Keratinocyte (primary cell): Measurements from ENCODE around the gene DYNLRB1. TPM values are rescaled to one million over a fixed set of nuclear protein-coding genes. Genes with fewer than 3 reads are reported as not detected.
"Not testable (repeated sequence)": the region's sequence is repeated elsewhere in the genome, so short reads cannot be mapped to it uniquely, and the experiment has no call there.

Source experiments
- DNase-seq: peaks from one replicate; pipeline ENCODE4 v3.0.0-alpha.2; 2011; ENCODE audit warnings: low read depth, missing footprints, low spot score
- FAIRE-seq: peaks from 2 replicates; lab custom pipeline; 2011; peaks lifted over from hg19 to GRCh38; lab: Jason Lieb, UNC
- H2AFZ ChIP-seq: 2 replicates; pipeline ENCODE4 v1.6.0; 2012; ENCODE audit warnings: low read length, control low read depth, inconsistent platforms; ENCODE audit not compliant: control insufficient read depth
- H3K27ac ChIP-seq: 2 replicates; pipeline ENCODE4 v1.5.1; 2011; ENCODE audit warnings: low read length; ENCODE audit not compliant: control insufficient read depth, insufficient read depth
- H3K27me3 ChIP-seq: 3 replicates; pipeline ENCODE4 v1.6.0; 2011; ENCODE audit warnings: low read length; ENCODE audit not compliant: control insufficient read depth, insufficient read depth; ENCODE audit errors: extremely low read depth
- H3K36me3 ChIP-seq, 2 experiments: 2 replicates in 1 of 2; 3 replicates in 1 of 2; pipeline ENCODE4 v1.5.1; 2011; ENCODE audit warnings: low read length in 2 of 2, mild to moderate bottlenecking in 1 of 2; ENCODE audit not compliant: control insufficient read depth in 2 of 2, insufficient read depth in 2 of 2; ENCODE audit errors: extremely low read depth in 1 of 2
- H3K4me1 ChIP-seq: 3 replicates; pipeline ENCODE4 v1.5.1; 2011; ENCODE audit warnings: low read length; ENCODE audit not compliant: control insufficient read depth, insufficient read depth; ENCODE audit errors: extremely low read depth
- H3K4me2 ChIP-seq: 3 replicates; pipeline ENCODE4 v1.6.0; 2011; ENCODE audit warnings: low read depth, low read length; ENCODE audit not compliant: control insufficient read depth, insufficient read depth; ENCODE audit errors: extremely low read depth
- H3K4me3 ChIP-seq, 3 experiments: fragments of 200-600 bp in 1 of 3; sonication (generic) in 1 of 3; 2 replicates in 2 of 3; 3 replicates in 1 of 3; pipeline ENCODE4 v1.5.1; 2011 to 2016; ENCODE audit warnings: low read length in 3 of 3, mild to moderate bottlenecking in 3 of 3, control low read depth in 2 of 3, inconsistent platforms in 1 of 3, low read depth in 1 of 3, mixed read lengths in 1 of 3, mixed run types in 1 of 3, moderate library complexity in 1 of 3; ENCODE audit not compliant: control insufficient read depth in 2 of 3, insufficient read depth in 2 of 3; ENCODE audit errors: extremely low read depth in 1 of 3
- H3K79me2 ChIP-seq: 2 replicates; pipeline ENCODE4 v1.6.0; 2012; ENCODE audit warnings: low read length; ENCODE audit not compliant: control insufficient read depth, insufficient read depth
- H3K9ac ChIP-seq: 3 replicates; pipeline ENCODE4 v1.6.0; 2011; ENCODE audit warnings: low read length; ENCODE audit not compliant: control insufficient read depth, insufficient read depth; ENCODE audit errors: extremely low read depth
- H3K9me1 ChIP-seq: 3 replicates; pipeline ENCODE4 v1.6.0; 2011; ENCODE audit warnings: low read length; ENCODE audit not compliant: control insufficient read depth, insufficient read depth; ENCODE audit errors: extremely low read depth
- H3K9me3 ChIP-seq: 2 replicates; pipeline ENCODE4 v1.5.1; 2012; ENCODE audit warnings: low read depth, low read length; ENCODE audit not compliant: control insufficient read depth
- H4K20me1 ChIP-seq: 3 replicates; pipeline ENCODE4 v1.6.0; 2011; ENCODE audit warnings: low read length; ENCODE audit not compliant: control insufficient read depth, insufficient read depth; ENCODE audit errors: extremely low read depth
- EZH2 ChIP-seq: IDR thresholded peaks from one replicate; pipeline ENCODE4 v1.6.1; 2012; ENCODE audit warnings: inconsistent platforms, mild to moderate bottlenecking, low read length, moderate library complexity
- dilution Hi-C: fragments of 300-500 bp; cut with MboI; formaldehyde crosslinking; loops from one replicate; pipeline ENCODE4 v1.7.0; 2020; ENCODE audit warnings: low sequenced_read_pairs; ENCODE audit not compliant: extremely low pct_ligation_motif_present
- polyA plus RNA-seq, 5 experiments: library from polyadenylated mRNA; depleted of rRNA in 3 of 5; stranded (reverse) in 3 of 5; stranded (forward) in 1 of 5; unstranded in 1 of 5; fragments of >200 nt; gene quantifications; 1 replicate in 1 of 5; 2 replicates in 3 of 5; 3 replicates in 1 of 5; pipeline versions ENCODE4 v1.2.1 to v1.2.3, GENCODE V29; 2011 to 2012; ENCODE audit warnings: missing spikeins in 2 of 5, low read depth in 1 of 5, low replicate concordance in 1 of 5
- TF ChIP-seq, protein P1 (sequence below), 3 experiments: IDR thresholded peaks in 1 of 3; conservative IDR thresholded peaks in 1 of 3; optimal IDR thresholded peaks in 1 of 3; 2 replicates in 2 of 3; 3 replicates in 1 of 3; pipeline versions ENCODE3 to v1.5.1; 2011; ENCODE audit warnings: low read length in 3 of 3, mild to moderate bottlenecking in 3 of 3, moderate library complexity in 2 of 3, control low read depth in 1 of 3, inconsistent platforms in 1 of 3; ENCODE audit not compliant: insufficient read depth in 2 of 3; ENCODE audit errors: extremely low read depth in 1 of 3

The DYNLRB1 gene
- polyA plus RNA-seq, 1 donor (not counting 4 experiments of a cell fraction or from before 2014, with no cell fraction given) = 156 TPM

DNA sequence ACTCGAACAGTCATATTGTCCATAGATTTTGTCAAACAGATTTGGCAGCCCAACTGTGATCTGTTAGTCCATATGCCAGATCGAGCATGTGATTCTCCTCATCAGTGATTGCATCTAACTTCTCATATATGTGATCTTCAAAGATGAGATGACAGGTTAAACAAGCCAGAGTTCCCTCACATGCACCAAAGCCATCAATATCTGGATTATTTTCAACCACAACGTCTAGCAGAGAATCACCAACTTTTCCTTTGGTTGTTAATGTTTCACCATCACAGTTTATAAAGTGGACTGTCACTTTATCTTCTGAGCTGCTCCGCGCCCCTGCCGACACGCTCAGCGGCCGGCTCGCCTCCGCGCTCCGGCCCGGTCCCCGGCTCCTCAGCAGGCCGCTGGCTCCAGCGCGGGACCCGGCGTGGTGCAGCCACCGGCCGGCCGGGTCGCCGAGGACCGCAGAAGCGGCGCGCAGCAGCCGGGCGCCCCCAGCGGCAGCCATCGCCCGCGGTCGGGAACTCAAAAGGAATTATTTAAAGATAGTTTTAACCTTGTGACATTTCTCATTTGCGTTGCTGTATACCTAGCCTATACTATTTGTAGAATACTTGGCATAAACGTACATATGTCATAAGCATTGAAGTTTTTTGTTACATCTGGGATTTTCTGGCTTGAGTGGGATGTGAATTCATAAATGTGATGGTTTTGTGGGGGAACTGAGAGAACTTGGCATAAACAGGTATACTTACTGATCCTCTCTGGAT is 40.1 kb upstream of the DYNLRB1 start:
- Histone ChIP-seq H4K20me1 (peaks cover 6% of the 10 kb centered on the region), H3K4me2 (no peak overlapping the region), H3K27me3 (no peaks in the 10 kb centered on the region), H3K27ac (no peak overlapping the region), H3K79me2 (peaks cover 5% of the 10 kb centered on the region), H3K9ac (no peak overlapping the region), H3K9me1 (no peaks in the 10 kb centered on the region), H2AFZ (no peak overlapping the region), H3K36me3 (peaks cover 10 to 11% of the 10 kb centered on the region in 2 experiments), H3K4me3 (no peak overlapping the region), H3K4me1 (peaks cover 3% of the 10 kb centered on the region), H3K9me3 (no peaks in the 10 kb centered on the region)
- DNase-seq (no peak), FAIRE-seq (no peak)
- no peak for TF ChIP-seq EZH2
- TF ChIP-seq, protein P1, sequence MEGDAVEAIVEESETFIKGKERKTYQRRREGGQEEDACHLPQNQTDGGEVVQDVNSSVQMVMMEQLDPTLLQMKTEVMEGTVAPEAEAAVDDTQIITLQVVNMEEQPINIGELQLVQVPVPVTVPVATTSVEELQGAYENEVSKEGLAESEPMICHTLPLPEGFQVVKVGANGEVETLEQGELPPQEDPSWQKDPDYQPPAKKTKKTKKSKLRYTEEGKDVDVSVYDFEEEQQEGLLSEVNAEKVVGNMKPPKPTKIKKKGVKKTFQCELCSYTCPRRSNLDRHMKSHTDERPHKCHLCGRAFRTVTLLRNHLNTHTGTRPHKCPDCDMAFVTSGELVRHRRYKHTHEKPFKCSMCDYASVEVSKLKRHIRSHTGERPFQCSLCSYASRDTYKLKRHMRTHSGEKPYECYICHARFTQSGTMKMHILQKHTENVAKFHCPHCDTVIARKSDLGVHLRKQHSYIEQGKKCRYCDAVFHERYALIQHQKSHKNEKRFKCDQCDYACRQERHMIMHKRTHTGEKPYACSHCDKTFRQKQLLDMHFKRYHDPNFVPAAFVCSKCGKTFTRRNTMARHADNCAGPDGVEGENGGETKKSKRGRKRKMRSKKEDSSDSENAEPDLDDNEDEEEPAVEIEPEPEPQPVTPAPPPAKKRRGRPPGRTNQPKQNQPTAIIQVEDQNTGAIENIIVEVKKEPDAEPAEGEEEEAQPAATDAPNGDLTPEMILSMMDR (optimal IDR thresholded peaks at IDR 0.05 in 1 of 3, IDR thresholded peaks at IDR 0.05 in 1 of 3, conservative IDR thresholded peaks at IDR 0.05 in 1 of 3; ENCODE audit: extremely low read depth in 1 of 3, insufficient read depth in 2 of 3, low read length in 3 of 3) = no peak
- dilution Hi-C loops = no loop called here

DNA sequence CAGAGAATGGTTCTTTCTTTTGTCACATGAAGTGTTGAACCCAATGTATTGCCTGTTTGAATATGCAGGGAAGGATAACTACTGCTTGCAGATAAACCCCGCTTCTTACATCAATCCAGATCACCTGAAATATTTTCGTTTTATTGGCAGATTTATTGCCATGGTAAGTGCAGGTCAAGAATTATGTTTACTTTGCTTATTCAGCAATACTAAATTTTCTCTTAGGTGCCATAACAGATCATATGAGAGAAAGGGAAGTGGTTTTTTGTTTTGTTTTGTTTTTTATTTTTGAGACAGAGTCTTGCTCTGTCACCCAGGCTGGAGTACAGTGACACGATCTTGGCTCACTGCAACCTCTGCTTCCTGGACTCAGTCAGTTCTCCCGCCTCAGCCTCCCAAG is 36.6 kb upstream of the DYNLRB1 start:
- Histone ChIP-seq H3K9ac (no peak overlapping the region), H3K9me3 (no peaks in the 10 kb centered on the region), H3K9me1 (no peaks in the 10 kb centered on the region), H3K27me3 (no peaks in the 10 kb centered on the region), H3K79me2 (peaks cover 12% of the 10 kb centered on the region), H2AFZ (no peak overlapping the region), H3K4me2 (no peak overlapping the region), H3K4me3 (no peak overlapping the region), H3K36me3 (peaks cover 18 to 25% of the 10 kb centered on the region in 2 experiments), H3K27ac (no peak overlapping the region), H4K20me1 (peaks cover 4% of the 10 kb centered on the region), H3K4me1 (no peaks in the 10 kb centered on the region)
- TF ChIP-seq, protein P1 (optimal IDR thresholded peaks at IDR 0.05 in 1 of 3, IDR thresholded peaks at IDR 0.05 in 1 of 3, conservative IDR thresholded peaks at IDR 0.05 in 1 of 3; ENCODE audit: extremely low read depth in 1 of 3, insufficient read depth in 2 of 3, low read length in 3 of 3) = no peak
- TF ChIP-seq EZH2 = no peak
- FAIRE-seq (no peak), DNase-seq (no peak)
- dilution Hi-C loops = no loop called here

DNA sequence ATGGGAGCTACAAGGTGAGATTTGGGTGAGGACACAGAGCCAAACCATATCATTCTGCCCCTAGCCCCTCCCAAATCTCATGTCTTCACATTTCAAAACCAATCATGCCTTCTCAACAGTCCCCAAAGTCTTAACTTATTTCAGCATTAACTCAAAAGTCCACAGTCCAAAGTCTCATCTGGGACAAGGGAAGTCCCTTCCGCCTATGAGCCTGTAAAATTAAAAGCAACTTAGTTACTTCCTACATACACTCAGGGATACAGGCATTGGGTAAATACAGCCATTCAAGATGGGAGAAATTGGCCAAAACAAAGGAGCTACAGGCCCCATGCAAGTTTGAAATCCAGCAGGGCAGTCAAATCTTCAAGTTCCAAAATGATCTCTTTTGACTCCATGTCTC is 34.1 kb upstream of the DYNLRB1 start:
- peaks cover 22% of the 10 kb centered on the region for H3K79me2 ChIP-seq
- H3K9ac ChIP-seq, H3K9me3 ChIP-seq, H3K4me1 ChIP-seq, H3K4me2 ChIP-seq, FAIRE-seq, H3K9me1 ChIP-seq, H3K4me3 ChIP-seq, dilution Hi-C loops, DNase-seq, H2AFZ ChIP-seq, H4K20me1 ChIP-seq, H3K27ac ChIP-seq, H3K27me3 ChIP-seq: not testable (repeated sequence)
- H3K36me3 ChIP-seq = peaks cover 26% of the 10 kb centered on the region in 2 experiments
